ENCODE measurements around the gene MXRA8.
A peak's percentile ranks its signal among the peaks of the same experiment; 100 is the strongest.

Gene MXRA8

DNA sequence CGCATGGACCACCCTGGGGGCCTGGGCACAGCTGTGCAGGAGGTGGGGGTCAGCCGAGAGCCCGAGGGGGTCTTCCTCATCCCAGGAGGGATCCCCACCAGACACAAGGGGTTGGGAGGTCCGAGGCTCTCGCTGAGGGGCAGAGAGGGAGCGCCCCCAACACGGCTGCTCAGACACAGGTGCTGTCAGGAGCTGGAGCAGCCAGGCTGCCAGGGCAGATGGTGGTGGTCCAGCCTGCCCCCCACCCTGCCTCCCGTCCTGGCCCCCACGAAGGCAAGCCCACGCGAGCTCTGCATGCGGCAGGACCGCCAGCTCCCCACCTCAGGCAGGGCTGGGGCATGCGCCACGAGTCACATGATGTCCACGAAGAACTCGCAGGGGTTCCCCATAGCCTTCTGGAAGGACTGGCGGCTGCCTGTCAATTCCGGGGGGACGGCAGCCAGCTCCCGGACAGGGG is 22.5 kb downstream of the MXRA8 start:
- DNase-seq (ENCODE audit: low spot score) = no peak

DNA sequence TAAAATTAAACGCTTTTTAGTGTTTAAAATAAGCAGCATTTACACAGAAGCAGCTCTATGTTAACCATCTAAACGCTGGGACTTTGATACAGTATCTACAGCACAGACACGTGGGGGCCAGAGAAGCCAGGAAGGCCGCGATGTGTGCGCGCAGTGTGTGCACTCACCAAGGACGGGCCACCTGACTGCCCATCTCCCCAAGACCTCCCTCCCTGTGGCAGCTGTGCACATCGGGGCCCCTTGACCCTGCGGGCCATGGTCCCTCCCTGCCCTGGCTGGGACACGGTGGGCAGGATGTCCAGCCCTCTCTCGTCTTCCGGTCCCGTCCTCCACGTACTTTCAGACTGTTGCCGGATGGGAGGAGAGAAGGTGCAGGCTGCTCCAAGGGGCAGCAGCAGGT is 23.1 kb downstream of the MXRA8 start:
- no peak for DNase-seq (ENCODE audit: low spot score)

DNA sequence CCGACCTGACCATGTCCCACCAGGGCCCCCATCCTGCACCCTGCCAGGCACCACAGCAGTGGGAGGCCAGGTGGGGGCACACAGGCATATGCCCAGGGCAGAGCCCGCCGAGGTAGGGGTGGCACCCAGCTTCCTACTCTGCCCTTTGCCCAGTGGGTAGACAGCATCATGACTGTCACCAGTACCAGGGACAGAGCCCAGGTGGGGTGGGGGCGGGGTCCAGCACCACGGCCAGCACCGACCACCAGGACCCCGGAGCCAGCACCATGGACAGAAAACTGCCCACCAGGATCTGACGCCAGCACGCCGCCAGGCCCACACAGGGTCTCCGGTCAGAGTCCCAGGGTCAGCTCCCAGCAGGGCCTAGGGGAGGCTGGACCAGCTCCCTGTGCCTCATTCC is 23.5 kb downstream of the MXRA8 start:
- DNase-seq (ENCODE audit: low spot score) = no peak

DNA sequence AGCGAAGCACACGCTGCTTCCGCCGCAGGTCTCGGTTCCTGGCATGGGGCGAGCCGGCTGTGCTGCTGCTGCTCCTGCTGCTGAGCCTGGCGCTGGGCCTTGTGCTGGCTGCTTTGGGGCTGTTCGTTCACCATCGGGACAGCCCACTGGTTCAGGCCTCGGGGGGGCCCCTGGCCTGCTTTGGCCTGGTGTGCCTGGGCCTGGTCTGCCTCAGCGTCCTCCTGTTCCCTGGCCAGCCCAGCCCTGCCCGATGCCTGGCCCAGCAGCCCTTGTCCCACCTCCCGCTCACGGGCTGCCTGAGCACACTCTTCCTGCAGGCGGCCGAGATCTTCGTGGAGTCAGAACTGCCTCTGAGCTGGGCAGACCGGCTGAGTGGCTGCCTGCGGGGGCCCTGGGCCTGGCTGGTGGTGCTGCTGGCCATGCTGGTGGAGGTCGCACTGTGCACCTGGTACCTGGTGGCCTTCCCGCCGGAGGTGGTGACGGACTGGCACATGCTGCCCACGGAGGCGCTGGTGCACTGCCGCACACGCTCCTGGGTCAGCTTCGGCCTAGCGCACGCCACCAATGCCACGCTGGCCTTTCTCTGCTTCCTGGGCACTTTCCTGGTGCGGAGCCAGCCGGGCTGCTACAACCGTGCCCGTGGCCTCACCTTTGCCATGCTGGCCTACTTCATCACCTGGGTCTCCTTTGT is 24.7 kb downstream of the MXRA8 start:
- DNase-seq (ENCODE audit: low spot score) = no peak

- DNase-seq (ENCODE audit: low spot score) = no peak
These were observed 25.4 kb downstream of the MXRA8 start for GRCh38 chr1:1332774-1333480.

DNA sequence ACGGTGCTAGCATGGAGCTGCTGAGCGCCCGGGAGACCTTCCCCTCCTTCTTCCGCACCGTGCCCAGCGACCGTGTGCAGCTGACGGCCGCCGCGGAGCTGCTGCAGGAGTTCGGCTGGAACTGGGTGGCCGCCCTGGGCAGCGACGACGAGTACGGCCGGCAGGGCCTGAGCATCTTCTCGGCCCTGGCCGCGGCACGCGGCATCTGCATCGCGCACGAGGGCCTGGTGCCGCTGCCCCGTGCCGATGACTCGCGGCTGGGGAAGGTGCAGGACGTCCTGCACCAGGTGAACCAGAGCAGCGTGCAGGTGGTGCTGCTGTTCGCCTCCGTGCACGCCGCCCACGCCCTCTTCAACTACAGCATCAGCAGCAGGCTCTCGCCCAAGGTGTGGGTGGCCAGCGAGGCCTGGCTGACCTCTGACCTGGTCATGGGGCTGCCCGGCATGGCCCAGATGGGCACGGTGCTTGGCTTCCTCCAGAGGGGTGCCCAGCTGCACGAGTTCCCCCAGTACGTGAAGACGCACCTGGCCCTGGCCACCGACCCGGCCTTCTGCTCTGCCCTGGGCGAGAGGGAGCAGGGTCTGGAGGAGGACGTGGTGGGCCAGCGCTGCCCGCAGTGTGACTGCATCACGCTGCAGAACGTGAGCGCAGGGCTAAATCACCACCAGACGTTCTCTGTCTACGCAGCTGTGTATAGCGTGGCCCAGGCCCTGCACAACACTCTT is 26.2 kb downstream of the MXRA8 start:
- DNase-seq (ENCODE audit: low spot score) = no peak

- peak; percentile 53 for DNase-seq (ENCODE audit: low spot score)
These were observed 27.0 kb downstream of the MXRA8 start, which contains the start of gene TAS1R3 for GRCh38 chr1:1331068-1331965. Gene TAS1R3, plus strand, starts transcription at chr1:1331280. Its CDS starts 66 bp downstream, at chr1:1331346.

DNA sequence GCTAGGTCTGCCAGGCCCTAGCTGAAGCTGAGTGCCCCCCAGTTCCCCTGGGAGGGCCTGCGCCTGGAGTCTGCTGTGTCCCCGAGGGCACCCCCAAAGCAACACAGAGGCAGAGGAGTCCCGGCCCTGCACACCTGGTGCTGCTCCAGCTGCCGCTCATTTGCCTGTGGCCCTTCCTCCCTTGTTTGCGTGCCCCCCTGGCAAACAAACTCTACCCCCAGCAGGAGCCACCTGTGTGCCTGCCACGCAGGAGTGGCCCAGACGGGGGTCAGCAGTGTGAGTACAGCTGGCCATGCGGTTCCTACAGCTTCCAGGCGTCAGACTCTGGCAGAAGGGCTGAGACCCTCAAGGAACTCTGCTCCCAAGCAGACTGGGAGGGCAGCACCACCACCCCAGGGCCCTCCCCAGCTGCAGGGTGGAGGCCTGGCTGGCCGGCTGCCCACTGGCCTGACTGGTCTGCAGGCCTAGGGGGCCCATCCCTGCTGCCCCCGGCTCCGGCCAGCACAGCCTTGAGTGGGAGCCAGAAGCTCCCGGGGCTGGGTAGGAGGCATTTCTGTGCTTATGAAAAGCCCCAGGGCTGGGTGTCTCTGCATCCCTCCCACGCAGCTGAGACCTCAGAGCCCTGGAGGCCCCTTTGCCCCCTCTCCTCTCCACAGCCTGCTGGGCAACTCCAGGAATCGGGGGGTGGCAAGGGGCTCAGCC is 27.8 kb downstream of the MXRA8 start:
- DNase-seq (ENCODE audit: low spot score) = peak; percentile 44

DNA sequence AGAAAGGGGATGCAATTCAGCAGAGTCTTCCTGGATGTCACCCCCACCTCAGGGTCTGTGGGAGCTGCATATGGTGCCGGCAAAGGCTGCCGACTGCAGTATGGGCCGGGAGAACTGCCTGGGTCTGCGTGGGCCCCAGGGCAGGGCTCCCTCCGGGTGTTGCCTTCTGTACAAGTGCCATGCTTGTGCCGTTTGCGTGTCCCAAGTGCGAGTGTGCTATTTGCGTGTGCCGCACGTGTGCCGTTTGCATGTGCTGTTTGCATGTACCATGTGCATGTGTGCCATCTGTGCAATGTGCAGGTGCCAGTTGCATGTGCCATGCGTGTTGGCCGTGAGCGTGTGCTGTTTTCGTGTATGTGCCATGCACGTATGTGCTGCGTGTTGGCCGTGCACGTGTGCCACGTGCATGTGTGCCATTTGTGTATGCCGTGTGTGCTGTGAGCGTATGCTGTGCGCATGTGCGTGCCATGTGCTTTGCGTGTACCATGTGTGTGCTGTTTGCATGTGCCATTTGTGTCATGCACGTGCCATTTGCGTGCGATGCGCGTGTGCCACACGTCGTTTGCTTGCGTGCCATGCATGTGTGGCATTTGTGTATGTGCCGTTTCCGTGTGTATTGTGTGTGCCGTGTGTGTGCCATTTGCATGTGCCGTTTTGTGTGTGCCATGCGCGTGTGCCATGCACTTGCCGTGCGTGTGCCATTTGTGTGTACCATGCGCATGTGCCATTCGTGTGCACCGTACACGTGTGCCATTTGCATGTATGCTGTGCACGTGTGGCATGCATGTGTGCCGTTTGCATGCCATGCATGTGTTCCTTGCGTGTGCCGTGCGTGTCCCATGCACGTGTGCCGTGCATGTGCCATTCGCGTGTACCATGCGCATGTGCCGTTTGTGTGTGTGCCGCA is 28.8 kb downstream of the MXRA8 start:
- no peak for DNase-seq (ENCODE audit: low spot score)

DNA sequence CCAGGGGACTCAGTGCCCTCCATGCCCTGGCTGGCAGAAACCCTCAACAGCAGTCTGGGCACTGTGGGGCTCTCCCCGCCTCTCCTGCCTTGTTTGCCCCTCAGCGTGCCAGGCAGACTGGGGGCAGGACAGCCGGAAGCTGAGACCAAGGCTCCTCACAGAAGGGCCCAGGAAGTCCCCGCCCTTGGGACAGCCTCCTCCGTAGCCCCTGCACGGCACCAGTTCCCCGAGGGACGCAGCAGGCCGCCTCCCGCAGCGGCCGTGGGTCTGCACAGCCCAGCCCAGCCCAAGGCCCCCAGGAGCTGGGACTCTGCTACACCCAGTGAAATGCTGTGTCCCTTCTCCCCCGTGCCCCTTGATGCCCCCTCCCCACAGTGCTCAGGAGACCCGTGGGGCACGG is 30.1 kb downstream of the MXRA8 start:
- DNase-seq (ENCODE audit: low spot score) = no peak

GRCh38 chr1:1327291-1327690 is 31.1 kb downstream of the MXRA8 start:
- no peak for DNase-seq (ENCODE audit: low spot score)

DNA sequence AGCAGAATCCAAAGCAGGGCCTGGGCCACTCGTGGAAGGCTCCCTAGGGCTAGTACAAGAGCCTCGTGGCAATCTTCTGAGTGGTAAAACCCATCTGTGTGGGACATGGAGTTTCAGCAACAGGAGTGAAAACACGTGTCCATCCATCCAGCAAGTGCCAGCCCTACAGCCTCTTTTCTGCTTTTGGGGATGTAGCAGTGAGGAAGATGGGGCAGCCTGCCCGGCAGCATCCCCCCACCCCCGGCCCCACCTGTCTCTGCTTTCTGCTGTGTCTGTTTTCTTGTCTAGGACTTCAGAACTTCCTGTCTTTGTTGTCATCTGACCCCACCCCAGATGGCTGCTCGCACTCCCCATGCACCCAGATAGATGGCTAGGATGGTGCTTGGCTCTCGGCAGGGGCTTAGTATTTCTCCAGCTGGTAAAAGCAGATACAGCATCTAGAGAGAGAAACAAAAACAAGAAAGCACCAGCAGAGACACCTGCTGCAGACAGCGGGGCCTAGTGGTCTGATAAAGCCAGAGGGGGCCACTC is 32.2 kb downstream of the MXRA8 start:
- DNase-seq (ENCODE audit: low spot score) = no peak

DNA sequence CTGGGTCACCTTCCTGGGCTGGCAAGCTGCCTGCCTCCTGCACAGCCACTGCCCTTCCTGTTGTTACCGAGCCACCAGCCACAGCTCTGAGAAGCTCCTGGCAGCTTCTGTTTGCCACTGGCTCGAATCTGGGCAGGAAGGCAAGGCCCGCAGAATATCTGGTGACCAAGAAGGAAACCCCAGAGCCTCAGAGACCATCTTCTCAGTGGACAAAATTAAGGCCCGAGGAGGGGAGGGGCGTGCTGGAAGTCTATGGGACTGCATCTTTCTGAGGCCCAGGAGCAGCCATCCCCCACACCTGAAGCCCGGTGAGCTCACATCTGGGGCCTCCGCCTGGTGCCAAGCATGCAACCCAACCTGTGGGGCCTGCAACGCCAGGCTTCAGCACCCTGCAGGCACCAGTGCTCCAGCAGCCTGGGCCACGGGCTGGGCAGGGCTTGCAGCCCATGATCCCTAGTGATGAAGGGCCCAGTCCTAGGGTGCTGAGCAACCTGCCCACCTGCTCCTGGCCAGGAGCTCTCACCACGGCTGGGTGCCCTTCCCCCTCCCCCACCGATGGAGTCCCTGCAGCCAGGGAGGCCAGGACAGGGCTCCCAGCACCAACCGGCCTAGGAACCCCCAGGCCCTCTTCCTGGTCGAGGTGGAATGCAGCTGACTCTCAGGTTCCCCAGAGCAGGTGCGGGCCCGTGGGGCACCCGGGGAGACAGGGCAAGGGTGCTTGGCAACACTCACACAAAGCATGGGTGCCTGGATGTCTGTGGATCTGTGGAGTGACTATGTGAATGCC is 32.9 kb downstream of the MXRA8 start:
- DNase-seq (ENCODE audit: low spot score) = no peak

DNA sequence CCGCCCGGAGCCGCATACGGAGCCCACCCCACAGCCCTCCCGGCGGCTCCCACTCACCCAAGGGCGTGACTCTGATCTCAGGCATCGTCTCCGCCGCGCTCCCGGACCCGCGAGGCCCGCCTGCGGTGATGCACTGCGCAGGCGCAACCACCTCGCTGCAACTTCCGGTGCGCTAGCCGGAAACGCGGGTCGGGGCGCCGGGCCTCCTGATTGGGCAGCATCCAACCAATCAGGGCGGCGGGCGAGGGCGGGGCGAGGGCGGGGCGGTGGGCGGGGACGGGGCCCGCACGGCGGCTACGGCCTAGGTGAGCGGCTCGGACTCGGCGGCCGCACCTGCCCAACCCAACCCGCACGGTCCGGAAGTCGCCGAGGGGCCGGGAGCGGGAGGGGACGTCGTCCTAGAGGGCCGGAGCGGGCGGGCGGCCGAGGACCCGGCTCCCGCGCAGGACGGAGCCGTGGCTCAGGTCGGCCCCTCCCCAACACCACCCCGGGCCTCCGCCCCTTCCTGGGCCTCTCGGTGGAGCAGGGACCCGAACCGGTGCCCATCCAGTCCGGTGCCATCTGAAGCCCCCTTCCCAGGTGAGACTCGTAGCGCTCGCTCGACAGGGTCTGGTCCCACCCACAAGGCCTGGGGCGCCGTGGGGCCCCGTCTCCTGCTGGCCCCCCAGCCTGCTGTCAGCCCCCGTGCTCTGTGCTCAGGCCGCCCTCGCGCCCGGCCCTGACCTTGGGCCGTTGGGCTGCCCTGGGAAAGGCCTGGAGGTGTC is 33.6 kb downstream of the MXRA8 start, which contains the start of the genes CPTP and INTS11:
Gene CPTP, plus strand, starts transcription at position 279 of the 764 bp plus-strand sequence. CDS start 2,109 bp downstream, outside the sequence.
Gene INTS11, minus strand, starts transcription at position 137 of the 764 bp plus-strand sequence. Its CDS starts 52 bp downstream, at position 85.
- DNase-seq (ENCODE audit: low spot score) = peak; percentile 98

- no peak for DNase-seq (ENCODE audit: low spot score)
These were observed 34.3 kb downstream of the MXRA8 start for GRCh38 chr1:1324084-1324523.

GRCh38 chr1:1322952-1323351 is 35.4 kb downstream of the MXRA8 start:
- DNase-seq (ENCODE audit: low spot score) = no peak

- DNase-seq (ENCODE audit: low spot score) = no peak
These were observed 35.9 kb downstream of the MXRA8 start for GRCh38 chr1:1322418-1322817.

- no peak for DNase-seq (ENCODE audit: low spot score)
These were observed 36.9 kb downstream of the MXRA8 start for GRCh38 chr1:1321477-1321876.

Measured in AG20443 (cell line).